K562 (cell line): ENCODE measurements around the gene MARK4. TPM values are rescaled to one million over a fixed set of nuclear protein-coding genes. Genes with fewer than 3 reads are reported as not detected.

Source experiments
- polyA plus RNA-seq, 8 experiments: library from polyadenylated mRNA; depleted of rRNA in 4 of 8; stranded (reverse) in 5 of 8; unstranded in 3 of 8; fragments of >200 nt; fragmentation: Nextera tagmentation in 2 of 8; fragmentation: Illumina TruSeq in 1 of 8; extraction: Ambion mirVana in 2 of 8; extraction: Trizol in 1 of 8; gene quantifications; 2 replicates each; pipeline versions ENCODE4 v1.2.1 to v1.2.3, GENCODE V29; 2011 to 2014; ENCODE audit warnings: inconsistent platforms in 1 of 8, missing spikeins in 1 of 8
- total RNA-seq, 7 experiments: library from RNA; depleted of rRNA in 6 of 7; stranded (reverse); fragments of >200 nt in 6 of 7; fragmentation: Illumina TruSeq in 2 of 7; extraction: Trizol in 2 of 7; gene quantifications; 2 replicates each; pipeline versions ENCODE4 v1.2.1 to v1.2.3, GENCODE V29; 2011 to 2021; ENCODE audit warnings: low replicate concordance in 1 of 7
- TF ChIP-seq, protein P1 (sequence below): fragments of 450-650 bp; IDR thresholded peaks from 2 replicates; pipeline ENCODE4 v1.6.1; 2016; ENCODE audit warnings: low read depth

Gene MARK4
- total and polyA plus RNA-seq, 9 of the 15 experiments (the other 6 are each of a cell fraction or from before 2014, with no cell fraction given) = 0.52 to 29.4 (median 8.6) TPM

DNA sequence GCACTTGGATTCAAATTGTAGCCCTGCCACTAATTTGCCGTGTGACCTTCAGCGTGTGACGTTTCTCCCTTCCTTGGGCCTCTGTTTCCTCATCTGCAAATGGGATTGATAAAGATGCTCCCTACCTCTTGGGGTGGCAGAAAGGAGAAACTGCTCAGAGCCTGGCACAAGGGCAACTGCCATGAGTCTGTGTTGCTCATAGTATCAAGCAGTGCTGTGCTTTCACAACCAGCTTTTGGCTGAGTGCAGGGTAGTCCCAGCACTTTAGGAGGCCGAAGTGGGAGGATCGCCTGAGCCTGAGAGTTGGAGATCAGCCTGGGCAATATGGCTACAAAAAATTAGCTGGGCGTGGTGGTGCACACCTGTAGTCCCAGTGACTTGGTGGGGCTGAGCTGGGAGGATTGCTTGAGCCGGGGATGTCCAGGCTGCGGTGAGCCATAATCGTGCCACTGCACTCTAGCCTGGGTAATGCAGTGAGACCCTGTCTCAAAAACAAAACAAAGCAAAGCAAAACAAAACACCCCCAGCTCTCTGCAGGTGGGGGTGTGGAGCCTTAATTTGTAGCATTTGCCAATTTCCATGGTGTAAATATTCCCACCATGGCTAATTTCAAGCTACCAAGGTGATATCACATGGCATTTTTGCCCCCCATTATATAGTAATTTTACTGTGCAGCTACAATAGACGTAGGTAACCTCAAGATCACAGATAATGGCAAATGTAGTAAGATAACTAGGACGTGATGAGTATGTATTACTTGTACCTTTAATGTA, 1.6 kb upstream of the MARK4 start (continued):
- TF ChIP-seq, protein P1, sequence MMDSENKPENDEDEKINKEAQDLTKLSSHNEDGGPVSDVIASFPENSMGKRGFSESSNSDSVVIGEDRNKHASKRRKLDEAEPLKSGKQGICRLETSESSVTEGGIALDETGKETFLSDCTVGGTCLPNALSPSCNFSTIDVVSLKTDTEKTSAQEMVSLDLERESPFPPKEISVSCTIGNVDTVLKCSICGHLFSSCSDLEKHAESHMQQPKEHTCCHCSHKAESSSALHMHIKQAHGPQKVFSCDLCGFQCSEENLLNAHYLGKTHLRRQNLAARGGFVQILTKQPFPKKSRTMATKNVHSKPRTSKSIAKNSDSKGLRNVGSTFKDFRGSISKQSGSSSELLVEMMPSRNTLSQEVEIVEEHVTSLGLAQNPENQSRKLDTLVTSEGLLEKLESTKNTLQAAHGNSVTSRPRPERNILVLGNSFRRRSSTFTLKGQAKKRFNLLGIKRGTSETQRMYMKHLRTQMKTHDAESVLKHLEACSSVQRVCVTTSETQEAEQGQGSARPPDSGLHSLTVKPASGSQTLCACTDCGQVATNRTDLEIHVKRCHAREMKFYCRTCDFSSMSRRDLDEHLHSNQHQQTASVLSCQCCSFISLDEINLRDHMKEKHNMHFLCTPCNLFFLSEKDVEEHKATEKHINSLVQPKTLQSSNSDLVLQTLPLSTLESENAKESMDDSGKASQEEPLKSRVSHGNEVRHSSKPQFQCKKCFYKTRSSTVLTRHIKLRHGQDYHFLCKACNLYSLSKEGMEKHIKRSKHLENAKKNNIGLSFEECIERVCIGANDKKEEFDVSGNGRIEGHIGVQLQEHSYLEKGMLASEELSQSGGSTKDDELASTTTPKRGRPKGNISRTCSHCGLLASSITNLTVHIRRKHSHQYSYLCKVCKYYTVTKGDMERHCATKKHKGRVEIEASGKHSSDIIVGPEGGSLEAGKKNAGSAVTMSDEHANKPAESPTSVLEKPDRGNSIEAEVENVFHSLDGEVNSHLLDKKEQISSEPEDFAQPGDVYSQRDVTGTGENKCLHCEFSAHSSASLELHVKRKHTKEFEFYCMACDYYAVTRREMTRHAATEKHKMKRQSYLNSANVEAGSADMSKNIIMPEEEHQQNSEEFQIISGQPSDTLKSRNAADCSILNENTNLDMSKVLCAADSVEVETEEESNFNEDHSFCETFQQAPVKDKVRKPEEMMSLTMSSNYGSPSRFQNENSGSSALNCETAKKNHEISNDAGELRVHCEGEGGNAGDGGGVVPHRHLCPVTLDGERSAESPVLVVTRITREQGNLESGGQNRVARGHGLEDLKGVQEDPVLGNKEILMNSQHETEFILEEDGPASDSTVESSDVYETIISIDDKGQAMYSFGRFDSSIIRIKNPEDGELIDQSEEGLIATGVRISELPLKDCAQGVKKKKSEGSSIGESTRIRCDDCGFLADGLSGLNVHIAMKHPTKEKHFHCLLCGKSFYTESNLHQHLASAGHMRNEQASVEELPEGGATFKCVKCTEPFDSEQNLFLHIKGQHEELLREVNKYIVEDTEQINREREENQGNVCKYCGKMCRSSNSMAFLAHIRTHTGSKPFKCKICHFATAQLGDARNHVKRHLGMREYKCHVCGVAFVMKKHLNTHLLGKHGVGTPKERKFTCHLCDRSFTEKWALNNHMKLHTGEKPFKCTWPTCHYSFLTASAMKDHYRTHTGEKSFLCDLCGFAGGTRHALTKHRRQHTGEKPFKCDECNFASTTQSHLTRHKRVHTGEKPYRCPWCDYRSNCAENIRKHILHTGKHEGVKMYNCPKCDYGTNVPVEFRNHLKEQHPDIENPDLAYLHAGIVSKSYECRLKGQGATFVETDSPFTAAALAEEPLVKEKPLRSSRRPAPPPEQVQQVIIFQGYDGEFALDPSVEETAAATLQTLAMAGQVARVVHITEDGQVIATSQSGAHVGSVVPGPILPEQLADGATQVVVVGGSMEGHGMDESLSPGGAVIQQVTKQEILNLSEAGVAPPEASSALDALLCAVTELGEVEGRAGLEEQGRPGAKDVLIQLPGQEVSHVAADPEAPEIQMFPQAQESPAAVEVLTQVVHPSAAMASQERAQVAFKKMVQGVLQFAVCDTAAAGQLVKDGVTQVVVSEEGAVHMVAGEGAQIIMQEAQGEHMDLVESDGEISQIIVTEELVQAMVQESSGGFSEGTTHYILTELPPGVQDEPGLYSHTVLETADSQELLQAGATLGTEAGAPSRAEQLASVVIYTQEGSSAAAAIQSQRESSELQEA = no peak
